ENCODE measurements around the gene PKDREJ. TPM values are rescaled to one million over a fixed set of nuclear protein-coding genes. Genes with fewer than 3 reads are reported as not detected.

Gene PKDREJ
- total RNA-seq, 1 experiment from 2014 or later, result 0.02 TPM

DNA sequence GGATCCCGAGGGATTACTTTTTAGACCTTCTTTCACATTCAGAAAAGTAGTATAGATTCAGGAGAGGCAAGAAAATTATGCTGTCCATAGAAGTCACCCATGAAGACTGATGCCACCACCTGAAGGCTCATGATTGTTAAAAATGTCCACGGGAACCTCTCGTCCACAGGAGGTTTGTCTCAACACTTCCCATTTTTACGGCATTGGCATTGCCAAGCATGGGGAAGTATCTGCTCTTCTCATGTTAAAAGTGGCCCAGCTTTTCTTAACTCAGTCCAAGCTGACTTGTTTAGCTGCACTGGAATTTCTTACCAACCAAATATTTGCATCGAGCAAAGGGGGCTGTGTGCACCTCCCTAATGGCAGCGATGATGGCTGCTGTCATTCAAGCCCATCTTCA lies 22.6 kb downstream of the PKDREJ start:
- no peaks in the 10 kb centered on the region for H3K4me1 Mint-ChIP-seq
- peaks cover 6% of the 10 kb centered on the region; the same call in 1 of the 2 replicates for H3K36me3 Mint-ChIP-seq
- no peak for DNase-seq (ENCODE audit: low spot score)
- H3K27ac Mint-ChIP-seq, result no peak overlapping the region
- H3K4me3 Mint-ChIP-seq, result no peak overlapping the region
- ATAC-seq, result no peak
- no peaks in the 10 kb centered on the region for H3K9me3 Mint-ChIP-seq
- TF ChIP-seq KAT7 (CRISPR knock-in tag; IDR thresholded peaks at IDR 0.05; ENCODE audit: borderline replicate concordance) (no peak), AFF4 (CRISPR knock-in tag; IDR thresholded peaks at IDR 0.05; ENCODE audit: borderline replicate concordance) (no peak), FOXJ3 (CRISPR knock-in tag; IDR thresholded peaks at IDR 0.05; ENCODE audit: borderline replicate concordance) (no peak), NFATC4 (CRISPR knock-in tag; IDR thresholded peaks at IDR 0.05) (no peak), STAT6 (CRISPR knock-in tag; conservative IDR thresholded peaks at IDR 0.05; ENCODE audit: low read depth) (no peak), SP1 (CRISPR knock-in tag; conservative IDR thresholded peaks at IDR 0.05) (no peak), SOX15 (CRISPR knock-in tag; IDR thresholded peaks at IDR 0.05) (no peak), PREB (CRISPR knock-in tag; IDR thresholded peaks at IDR 0.05; ENCODE audit: borderline replicate concordance) (no peak), GABPB1 (CRISPR knock-in tag; IDR thresholded peaks at IDR 0.05) (no peak), ZSCAN18 (CRISPR knock-in tag; IDR thresholded peaks at IDR 0.05) (no peak), ERG (CRISPR knock-in tag; IDR thresholded peaks at IDR 0.05) (no peak), TP53 (CRISPR knock-in tag; IDR thresholded peaks at IDR 0.05) (no peak), CBFB (CRISPR knock-in tag; IDR thresholded peaks at IDR 0.05; ENCODE audit: low read depth) (no peak), NR3C1 (CRISPR knock-in tag; conservative IDR thresholded peaks at IDR 0.05; ENCODE audit: low read depth) (no peak), ZBTB21 (CRISPR knock-in tag; IDR thresholded peaks at IDR 0.05; ENCODE audit: borderline replicate concordance) (no peak)
- TF ChIP-seq, protein P1, sequence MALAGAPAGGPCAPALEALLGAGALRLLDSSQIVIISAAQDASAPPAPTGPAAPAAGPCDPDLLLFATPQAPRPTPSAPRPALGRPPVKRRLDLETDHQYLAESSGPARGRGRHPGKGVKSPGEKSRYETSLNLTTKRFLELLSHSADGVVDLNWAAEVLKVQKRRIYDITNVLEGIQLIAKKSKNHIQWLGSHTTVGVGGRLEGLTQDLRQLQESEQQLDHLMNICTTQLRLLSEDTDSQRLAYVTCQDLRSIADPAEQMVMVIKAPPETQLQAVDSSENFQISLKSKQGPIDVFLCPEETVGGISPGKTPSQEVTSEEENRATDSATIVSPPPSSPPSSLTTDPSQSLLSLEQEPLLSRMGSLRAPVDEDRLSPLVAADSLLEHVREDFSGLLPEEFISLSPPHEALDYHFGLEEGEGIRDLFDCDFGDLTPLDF (CRISPR knock-in tag; IDR thresholded peaks at IDR 0.05), result no peak
- TF ChIP-seq, protein P2, sequence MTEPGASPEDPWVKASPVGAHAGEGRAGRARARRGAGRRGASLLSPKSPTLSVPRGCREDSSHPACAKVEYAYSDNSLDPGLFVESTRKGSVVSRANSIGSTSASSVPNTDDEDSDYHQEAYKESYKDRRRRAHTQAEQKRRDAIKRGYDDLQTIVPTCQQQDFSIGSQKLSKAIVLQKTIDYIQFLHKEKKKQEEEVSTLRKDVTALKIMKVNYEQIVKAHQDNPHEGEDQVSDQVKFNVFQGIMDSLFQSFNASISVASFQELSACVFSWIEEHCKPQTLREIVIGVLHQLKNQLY (CRISPR knock-in tag; IDR thresholded peaks at IDR 0.05), result no peak
- TF ChIP-seq, protein P3, sequence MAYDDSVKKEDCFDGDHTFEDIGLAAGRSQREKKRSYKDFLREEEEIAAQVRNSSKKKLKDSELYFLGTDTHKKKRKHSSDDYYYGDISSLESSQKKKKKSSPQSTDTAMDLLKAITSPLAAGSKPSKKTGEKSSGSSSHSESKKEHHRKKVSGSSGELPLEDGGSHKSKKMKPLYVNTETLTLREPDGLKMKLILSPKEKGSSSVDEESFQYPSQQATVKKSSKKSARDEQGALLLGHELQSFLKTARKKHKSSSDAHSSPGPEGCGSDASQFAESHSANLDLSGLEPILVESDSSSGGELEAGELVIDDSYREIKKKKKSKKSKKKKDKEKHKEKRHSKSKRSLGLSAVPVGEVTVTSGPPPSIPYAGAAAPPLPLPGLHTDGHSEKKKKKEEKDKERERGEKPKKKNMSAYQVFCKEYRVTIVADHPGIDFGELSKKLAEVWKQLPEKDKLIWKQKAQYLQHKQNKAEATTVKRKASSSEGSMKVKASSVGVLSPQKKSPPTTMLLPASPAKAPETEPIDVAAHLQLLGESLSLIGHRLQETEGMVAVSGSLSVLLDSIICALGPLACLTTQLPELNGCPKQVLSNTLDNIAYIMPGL (CRISPR knock-in tag; IDR thresholded peaks at IDR 0.05), result no peak
- CTCF ChIA-PET, result no interaction called here
- POLR2A ChIA-PET, result no interaction called here
- no peaks in the 10 kb centered on the region for H3K27me3 Mint-ChIP-seq (ENCODE audit: low read depth)
